ENCODE results near the gene COL4A2. TPM values are rescaled to one million over a fixed set of nuclear protein-coding genes. Genes with fewer than 3 reads are reported as not detected.

The COL4A2 gene
- total RNA-seq, 4 donors from 2014 or later: 655 to 1,231 (median 912) TPM

DNA sequence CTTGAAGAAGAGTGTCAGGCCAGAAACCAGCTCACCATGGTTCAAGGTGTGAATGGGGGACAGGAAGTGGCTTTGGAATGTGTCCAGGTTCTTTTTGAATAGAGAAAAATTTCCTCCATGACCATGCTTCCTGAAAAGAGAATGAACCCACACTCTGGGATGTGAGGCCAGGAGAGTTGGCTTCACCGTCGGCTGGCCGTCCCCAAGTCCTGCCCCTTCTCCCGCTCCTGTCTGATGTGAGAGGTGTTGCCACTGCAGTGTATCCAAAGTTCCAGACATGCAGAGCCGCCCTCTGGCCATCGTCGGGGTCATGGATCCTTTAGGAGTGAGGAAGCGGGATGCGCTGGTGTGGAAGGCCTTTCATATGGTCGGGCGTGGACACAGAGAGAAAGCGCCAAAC, 101.2 kb downstream of the COL4A2 start:
- TF ChIP-seq, protein P1, sequence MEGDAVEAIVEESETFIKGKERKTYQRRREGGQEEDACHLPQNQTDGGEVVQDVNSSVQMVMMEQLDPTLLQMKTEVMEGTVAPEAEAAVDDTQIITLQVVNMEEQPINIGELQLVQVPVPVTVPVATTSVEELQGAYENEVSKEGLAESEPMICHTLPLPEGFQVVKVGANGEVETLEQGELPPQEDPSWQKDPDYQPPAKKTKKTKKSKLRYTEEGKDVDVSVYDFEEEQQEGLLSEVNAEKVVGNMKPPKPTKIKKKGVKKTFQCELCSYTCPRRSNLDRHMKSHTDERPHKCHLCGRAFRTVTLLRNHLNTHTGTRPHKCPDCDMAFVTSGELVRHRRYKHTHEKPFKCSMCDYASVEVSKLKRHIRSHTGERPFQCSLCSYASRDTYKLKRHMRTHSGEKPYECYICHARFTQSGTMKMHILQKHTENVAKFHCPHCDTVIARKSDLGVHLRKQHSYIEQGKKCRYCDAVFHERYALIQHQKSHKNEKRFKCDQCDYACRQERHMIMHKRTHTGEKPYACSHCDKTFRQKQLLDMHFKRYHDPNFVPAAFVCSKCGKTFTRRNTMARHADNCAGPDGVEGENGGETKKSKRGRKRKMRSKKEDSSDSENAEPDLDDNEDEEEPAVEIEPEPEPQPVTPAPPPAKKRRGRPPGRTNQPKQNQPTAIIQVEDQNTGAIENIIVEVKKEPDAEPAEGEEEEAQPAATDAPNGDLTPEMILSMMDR (IDR thresholded peaks at IDR 0.05; ENCODE audit: low read depth): no peak

DNA sequence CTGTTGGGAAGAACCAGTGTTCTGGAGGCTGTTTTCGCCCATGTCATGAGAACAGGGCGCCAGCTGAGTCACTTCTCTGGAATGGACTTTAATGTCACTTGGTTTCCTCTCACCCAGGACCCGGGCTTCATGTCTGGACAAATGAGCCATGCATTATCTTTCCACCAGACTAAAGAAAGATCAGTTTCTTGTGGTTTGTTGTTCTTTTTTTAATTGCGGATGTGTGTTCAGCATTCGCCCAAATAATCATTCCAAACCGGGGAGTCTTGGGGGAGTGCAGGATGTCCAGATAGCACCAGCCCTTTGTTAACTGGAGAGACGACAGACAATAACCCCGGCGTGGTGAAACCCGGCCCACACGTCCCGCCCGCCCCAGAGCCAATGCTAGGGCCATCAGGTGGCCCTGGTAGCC, 102.5 kb downstream of the COL4A2 start:
- TF ChIP-seq, protein P1 (IDR thresholded peaks at IDR 0.05; ENCODE audit: low read depth): no peak

DNA sequence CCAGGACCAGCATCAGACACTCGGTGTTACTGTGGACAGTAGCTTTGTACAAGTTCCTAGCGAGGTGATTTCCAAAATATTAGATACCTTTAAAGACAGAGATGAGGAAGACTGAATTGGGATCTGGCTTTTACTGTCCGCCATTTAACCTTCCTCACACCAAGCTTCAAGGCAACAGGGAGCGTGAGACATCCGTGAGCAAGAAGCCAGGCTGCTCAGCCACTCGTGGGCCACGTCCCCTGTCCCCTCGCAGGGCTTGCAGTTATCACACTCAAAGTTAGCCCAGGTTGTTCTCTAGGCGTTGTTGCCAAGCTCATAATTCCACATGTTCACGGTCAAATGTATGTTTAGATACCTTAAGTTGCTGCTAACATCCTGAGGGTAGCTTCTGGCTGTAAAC, 102.9 kb downstream of the COL4A2 start:
- TF ChIP-seq, protein P1 (IDR thresholded peaks at IDR 0.05; ENCODE audit: low read depth): no peak

DNA sequence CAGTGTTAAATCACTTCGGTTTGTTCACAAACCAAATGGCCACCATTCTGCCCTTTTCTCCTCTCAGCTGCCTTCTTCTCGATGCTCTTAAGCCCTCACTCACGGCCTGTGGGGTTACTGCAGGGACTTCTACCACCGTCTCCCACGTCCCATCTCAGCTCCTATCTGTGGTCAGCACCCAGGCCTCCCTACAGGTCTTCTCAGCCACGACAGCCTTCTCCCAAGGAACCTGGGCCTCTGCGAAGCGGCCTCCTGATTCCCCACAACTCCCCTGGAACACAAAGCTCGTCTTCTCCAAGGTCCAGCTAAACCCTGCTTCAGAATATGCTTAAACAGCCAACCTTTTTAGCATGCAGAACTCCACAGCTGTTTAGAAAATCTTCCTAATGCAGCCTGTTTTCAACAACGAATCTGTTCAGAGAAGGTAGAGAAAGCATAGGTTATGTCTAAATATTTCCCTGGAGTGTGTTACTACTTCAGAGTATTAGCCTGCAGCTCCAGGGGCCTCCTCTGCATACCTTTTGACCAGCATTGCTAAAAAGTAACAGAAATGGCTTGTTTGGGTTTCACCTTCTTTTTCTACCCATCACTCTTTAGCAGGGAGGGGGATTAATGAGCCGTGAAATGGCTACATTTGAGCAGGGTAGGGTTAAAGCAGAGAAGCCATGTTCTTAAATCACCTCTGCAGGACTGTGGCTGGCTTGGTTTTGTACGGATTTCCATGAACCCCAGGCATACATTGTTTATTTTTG, 104.0 kb downstream of the COL4A2 start:
- TF ChIP-seq, protein P1 (IDR thresholded peaks at IDR 0.05; ENCODE audit: low read depth): no peak

DNA sequence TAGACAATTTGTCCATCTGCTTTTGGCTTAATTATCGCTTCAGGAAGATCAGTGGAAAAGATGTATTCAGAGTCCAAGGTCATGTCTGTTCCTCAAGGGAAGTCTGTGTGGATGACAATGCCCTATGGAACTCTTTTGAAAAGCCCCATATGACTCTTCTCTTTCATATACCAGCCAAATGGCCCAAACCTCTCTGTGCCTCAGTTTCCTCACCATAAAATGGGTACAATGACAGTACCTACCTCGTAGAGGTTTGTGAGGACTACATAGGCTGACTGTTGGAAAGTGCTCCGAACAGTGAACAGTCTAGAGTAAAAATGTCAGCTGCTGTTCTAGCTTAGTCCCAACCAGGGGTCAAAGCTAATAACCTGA, 104.6 kb downstream of the COL4A2 start:
- TF ChIP-seq, protein P1 (IDR thresholded peaks at IDR 0.05; ENCODE audit: low read depth): no peak

DNA sequence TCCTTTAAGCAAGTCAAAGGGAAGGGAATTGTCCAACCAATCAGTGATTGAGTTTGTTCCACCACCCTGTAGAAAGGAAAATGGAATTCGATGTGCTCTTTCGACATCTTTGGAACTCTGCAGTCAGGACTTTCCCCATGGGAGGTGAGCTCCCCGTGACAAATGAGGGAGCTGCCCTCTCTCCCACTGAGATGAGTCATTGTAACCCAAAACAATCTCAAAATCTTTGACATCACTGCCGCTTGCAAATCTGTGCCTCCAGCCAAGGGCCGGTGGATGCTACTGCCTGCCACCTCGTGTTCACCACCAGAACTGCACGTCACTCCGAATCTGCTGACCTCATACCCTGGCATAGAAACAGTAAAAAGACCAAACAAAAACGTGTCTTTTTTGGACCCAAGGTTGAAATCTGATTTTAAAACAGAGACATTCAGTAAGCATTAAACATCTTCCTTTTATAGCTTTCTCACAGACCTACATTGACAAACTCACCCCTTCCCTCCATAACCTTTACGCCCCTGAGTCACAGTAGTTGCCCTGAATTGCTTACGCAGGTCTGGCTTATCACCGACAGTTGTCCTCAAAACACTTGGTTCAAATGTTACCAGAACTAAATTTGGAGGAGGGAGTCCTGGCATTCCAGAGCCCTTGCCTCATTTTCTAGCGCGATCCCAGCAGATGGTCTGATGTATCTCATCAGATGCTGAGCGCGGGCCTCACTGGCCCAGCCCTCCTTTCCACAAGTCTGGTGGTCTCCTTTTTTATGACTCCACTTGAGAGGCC, 105.2 kb downstream of the COL4A2 start:
- TF ChIP-seq, protein P1 (IDR thresholded peaks at IDR 0.05; ENCODE audit: low read depth): no peak

DNA sequence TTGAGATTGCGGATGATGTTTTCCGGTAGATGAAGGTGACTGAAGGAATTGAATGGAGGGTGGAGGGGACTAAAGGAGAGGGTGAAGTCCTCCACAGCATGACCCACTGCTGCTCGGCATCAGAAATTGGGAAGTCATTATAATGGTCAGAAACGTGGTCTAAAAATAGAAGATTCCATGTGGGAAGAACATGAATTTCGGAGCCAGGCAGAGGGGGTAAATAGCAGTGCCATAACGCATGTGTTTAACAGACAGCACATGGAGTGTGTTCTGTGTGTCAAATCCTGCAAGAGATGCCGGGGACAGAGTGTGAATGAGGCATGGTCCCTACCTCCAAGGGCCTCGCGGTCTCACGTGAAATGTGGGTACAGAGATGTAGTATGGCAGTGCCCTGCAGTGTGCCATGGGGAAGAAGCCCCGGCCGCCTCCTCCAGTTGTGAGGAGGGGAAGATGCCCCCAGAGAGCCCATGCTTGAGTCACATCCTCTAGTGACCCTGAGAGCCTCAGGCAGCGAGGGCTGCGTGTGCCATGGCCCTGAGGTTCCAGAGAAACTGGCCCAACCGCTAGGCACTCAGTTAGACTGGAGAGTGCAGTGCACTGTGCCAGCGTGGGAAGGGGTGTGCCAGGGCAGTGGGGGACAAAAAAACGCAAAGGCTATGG, 106.1 kb downstream of the COL4A2 start:
- TF ChIP-seq, protein P1 (IDR thresholded peaks at IDR 0.05; ENCODE audit: low read depth): no peak
